ENCODE measurements around the gene AFAP1.

Gene AFAP1

DNA sequence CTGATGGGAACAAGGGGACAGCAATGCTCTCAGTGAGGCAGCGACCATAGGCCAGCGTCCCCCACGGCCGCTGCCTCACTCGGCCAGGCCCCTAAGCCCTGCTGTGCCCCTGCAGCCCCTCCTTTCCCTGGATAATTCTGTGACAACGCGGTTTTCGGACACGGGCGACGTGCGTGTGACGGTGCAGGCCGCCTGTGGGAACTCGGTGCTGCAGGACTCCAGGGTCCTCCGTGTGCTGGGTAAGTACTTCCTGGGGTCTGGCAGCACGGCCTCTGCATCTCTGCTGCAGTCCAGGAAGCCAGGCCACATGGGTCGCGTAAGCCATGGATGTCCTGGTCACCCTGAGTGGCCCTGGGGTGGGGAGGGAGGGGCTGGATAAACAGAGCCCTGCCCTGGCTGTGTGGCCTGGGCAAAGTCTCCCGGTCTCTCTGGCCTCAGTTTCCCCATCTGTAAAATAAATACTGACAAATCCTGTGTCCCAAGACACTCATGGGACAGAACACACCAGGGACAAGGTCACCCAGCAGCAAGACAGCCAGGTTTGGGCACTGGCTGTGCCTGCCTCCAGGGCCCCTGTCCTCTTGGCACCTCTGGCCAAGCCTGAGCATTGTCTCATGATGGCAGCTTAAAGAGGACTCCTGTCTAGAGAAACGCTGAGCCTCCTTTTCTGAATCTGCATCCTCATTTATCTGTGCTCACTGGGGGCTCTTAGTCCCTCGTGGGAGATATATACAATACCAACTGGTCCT is 212.8 kb downstream of the AFAP1 start:
- H3K36me3 ChIP-seq (ENCODE audit: control insufficient read depth, insufficient read depth, low read length), result no peaks in the 10 kb centered on the region
- H3K4me3 ChIP-seq (ENCODE audit: insufficient read depth, low read depth, low read length, poor library complexity, severe bottlenecking), result no peak overlapping the region
- DNase-seq, result no peak
- no peaks in the 10 kb centered on the region for H3K4me1 ChIP-seq (ENCODE audit: control insufficient read depth, insufficient read depth, low read length, poor library complexity, severe bottlenecking)
- H3K27ac ChIP-seq (ENCODE audit: insufficient read depth, low read length, poor library complexity, severe bottlenecking), result no peak overlapping the region
- H3K27me3 ChIP-seq (replicated peaks; ENCODE audit: control insufficient read depth, insufficient read depth, low read length, poor library complexity, severe bottlenecking), result no peaks in the 10 kb centered on the region
- no peaks in the 10 kb centered on the region for H3K9me3 ChIP-seq (ENCODE audit: control insufficient read depth, low read length)

DNA sequence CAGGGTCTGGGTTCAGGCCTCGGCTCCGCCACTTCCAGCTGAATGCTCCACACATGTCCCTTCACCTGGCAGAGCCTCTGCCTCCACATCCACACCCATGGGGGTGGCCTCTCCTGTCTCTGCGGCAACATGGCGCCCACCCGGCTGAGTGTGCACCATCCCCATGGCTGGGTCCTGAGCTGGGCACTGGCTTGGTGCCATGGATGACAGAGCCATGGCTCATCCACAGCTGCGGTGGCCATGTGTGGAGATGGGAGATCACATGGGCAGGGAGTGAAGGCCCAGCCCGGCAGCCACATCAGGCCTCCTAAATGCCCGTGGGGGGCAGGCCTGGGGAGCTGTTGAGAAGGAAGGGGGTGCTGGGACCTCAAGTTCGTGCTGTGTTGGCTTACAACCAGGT is 213.7 kb downstream of the AFAP1 start:
- Histone ChIP-seq H3K27me3 (replicated peaks; ENCODE audit: control insufficient read depth, insufficient read depth, low read length, poor library complexity, severe bottlenecking) (no peaks in the 10 kb centered on the region), H3K4me1 (ENCODE audit: control insufficient read depth, insufficient read depth, low read length, poor library complexity, severe bottlenecking) (no peaks in the 10 kb centered on the region), H3K9me3 (ENCODE audit: control insufficient read depth, low read length) (no peaks in the 10 kb centered on the region), H3K36me3 (ENCODE audit: control insufficient read depth, insufficient read depth, low read length) (no peaks in the 10 kb centered on the region), H3K4me3 (ENCODE audit: insufficient read depth, low read depth, low read length, poor library complexity, severe bottlenecking) (no peak overlapping the region), H3K27ac (ENCODE audit: insufficient read depth, low read length, poor library complexity, severe bottlenecking) (no peak overlapping the region)
- no peak for DNase-seq

DNA sequence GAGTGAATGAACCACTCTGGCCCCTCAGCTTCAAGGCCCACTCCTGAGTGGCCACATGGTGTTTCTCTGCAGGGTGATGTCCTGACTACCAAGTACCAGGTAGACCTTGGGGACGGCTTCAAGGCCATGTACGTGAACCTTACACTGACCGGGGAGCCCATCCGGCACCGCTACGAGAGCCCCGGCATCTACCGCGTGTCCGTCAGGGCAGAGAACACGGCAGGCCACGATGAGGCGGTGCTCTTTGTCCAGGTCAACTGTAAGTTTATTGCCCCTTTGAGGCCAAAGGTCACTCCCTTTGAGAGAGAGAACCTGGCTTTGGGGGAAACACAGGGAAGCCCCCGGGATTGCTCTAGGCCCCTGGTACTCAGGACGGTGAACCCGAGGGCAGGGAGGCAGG is 216.0 kb downstream of the AFAP1 start:
- H3K36me3 ChIP-seq (ENCODE audit: control insufficient read depth, insufficient read depth, low read length), result no peaks in the 10 kb centered on the region
- no peak for DNase-seq
- no peaks in the 10 kb centered on the region for H3K9me3 ChIP-seq (ENCODE audit: control insufficient read depth, low read length)
- H3K27ac ChIP-seq (ENCODE audit: insufficient read depth, low read length, poor library complexity, severe bottlenecking), result no peak overlapping the region
- H3K4me1 ChIP-seq (ENCODE audit: control insufficient read depth, insufficient read depth, low read length, poor library complexity, severe bottlenecking), result no peaks in the 10 kb centered on the region
- no peaks in the 10 kb centered on the region for H3K27me3 ChIP-seq (replicated peaks; ENCODE audit: control insufficient read depth, insufficient read depth, low read length, poor library complexity, severe bottlenecking)
- no peak overlapping the region for H3K4me3 ChIP-seq (ENCODE audit: insufficient read depth, low read depth, low read length, poor library complexity, severe bottlenecking)

DNA sequence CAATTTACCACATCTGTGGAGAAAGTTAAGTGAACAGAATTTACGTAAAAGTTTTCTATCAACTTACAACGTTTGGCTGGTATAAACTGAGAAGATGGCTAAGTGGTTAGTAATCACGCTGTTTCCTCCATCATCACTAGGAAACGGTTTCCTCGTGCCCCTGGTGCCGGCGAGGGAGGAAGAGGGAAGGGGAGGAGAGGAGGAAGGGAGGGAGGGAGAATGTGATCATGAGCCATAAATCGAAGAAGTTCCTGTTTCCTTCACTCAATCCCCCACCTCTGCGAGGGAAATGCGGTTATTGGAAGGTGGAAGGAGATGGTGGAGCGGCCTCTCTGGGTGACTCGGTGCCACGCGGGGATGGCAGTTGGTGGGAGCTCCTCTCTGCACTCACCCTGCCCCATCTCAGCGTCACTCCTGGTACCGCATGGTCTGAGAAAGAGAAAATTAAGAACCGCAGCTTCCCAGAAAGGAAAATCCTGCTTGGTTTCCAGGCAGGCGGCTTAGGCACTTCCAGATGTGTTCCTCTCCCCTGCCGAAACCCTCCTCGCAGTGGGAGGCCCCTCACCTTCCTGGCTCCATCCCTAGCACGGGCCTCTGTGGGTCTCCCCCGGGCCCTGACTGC is 216.8 kb downstream of the AFAP1 start:
- no peak for DNase-seq
- Histone ChIP-seq H3K36me3 (ENCODE audit: control insufficient read depth, insufficient read depth, low read length) (no peaks in the 10 kb centered on the region), H3K9me3 (ENCODE audit: control insufficient read depth, low read length) (no peaks in the 10 kb centered on the region), H3K4me3 (ENCODE audit: insufficient read depth, low read depth, low read length, poor library complexity, severe bottlenecking) (no peak overlapping the region), H3K27ac (ENCODE audit: insufficient read depth, low read length, poor library complexity, severe bottlenecking) (no peak overlapping the region), H3K4me1 (ENCODE audit: control insufficient read depth, insufficient read depth, low read length, poor library complexity, severe bottlenecking) (no peaks in the 10 kb centered on the region), H3K27me3 (replicated peaks; ENCODE audit: control insufficient read depth, insufficient read depth, low read length, poor library complexity, severe bottlenecking) (no peaks in the 10 kb centered on the region)

DNA sequence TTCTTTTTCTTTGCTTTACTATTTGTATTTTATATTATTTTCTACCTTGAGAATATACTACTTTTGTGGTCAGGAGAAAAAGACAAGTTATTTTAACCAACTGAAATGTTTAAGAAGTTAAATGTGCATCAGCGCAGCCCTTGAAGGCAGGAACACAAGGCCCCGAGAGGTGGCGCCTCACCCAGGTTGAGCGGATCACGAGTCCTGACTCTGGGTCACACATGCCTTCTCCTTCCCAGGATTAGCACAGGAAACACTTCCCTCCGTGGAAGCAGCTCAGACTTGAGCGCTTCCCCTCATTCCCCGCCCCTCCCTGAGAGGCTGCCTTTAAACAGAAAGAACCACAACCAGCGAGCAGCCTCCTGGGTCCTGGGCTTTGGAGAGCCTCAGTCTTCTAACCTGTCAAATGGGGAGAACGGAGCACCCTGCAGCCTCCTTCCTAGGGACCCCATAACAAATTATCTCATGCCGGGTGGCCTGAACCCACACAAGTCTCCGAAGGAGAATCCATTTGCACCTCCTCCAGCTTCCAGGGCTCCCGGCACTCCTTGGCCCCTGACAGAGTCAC is 217.6 kb downstream of the AFAP1 start:
- H3K27ac ChIP-seq (ENCODE audit: insufficient read depth, low read length, poor library complexity, severe bottlenecking), result no peak overlapping the region
- no peak for DNase-seq
- no peaks in the 10 kb centered on the region for H3K36me3 ChIP-seq (ENCODE audit: control insufficient read depth, insufficient read depth, low read length)
- H3K27me3 ChIP-seq (replicated peaks; ENCODE audit: control insufficient read depth, insufficient read depth, low read length, poor library complexity, severe bottlenecking), result no peaks in the 10 kb centered on the region
- no peaks in the 10 kb centered on the region for H3K9me3 ChIP-seq (ENCODE audit: control insufficient read depth, low read length)
- H3K4me3 ChIP-seq (ENCODE audit: insufficient read depth, low read depth, low read length, poor library complexity, severe bottlenecking), result no peak overlapping the region
- H3K4me1 ChIP-seq (ENCODE audit: control insufficient read depth, insufficient read depth, low read length, poor library complexity, severe bottlenecking), result no peaks in the 10 kb centered on the region

DNA sequence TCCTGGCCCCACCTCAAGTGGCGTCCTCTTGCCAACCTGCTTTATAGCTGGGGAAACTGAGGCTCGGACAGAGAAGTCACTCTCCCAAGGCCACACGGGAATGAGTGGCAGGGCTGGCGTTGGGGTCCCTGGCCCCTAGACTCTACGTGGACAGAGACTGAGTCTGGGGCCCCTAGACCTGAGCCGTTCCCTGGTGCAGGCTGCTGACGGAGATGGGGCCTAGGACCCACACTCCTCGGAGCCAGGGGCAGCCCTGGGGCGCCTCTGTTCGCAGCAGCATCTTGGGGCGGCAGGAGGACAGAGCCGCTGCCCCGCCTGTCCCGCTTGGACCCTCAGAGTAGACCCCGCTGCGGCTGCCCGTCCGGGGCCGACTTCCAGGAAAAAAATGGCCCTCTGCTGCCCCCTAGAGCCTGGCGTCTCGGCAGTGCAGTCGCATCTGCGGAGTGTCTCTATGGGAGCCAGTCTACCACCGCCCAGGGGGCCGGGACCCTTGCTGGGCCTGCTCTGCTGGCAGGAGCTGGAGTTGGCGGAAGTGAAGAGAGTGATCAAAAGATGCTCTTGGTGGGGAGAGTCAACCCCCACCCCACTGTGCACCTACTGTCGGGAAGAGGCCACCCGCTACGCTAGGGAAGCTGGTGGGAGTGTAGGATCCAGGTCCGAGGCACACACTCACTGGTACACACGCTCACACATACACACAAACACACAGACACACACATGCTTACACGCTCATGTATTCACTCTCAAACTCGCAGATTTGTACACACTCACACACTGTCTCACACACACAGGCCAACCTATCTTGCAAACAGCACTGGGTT is 220.1 kb downstream of the AFAP1 start:
- Histone ChIP-seq H3K9me3 (ENCODE audit: control insufficient read depth, low read length) (no peaks in the 10 kb centered on the region), H3K27ac (ENCODE audit: insufficient read depth, low read length, poor library complexity, severe bottlenecking) (no peak overlapping the region), H3K4me3 (ENCODE audit: insufficient read depth, low read depth, low read length, poor library complexity, severe bottlenecking) (no peak overlapping the region), H3K36me3 (ENCODE audit: control insufficient read depth, insufficient read depth, low read length) (no peaks in the 10 kb centered on the region), H3K27me3 (replicated peaks; ENCODE audit: control insufficient read depth, insufficient read depth, low read length, poor library complexity, severe bottlenecking) (no peaks in the 10 kb centered on the region), H3K4me1 (ENCODE audit: control insufficient read depth, insufficient read depth, low read length, poor library complexity, severe bottlenecking) (no peaks in the 10 kb centered on the region)
- peak in 2 of 3 donors; percentile 14 to 34 for DNase-seq

DNA sequence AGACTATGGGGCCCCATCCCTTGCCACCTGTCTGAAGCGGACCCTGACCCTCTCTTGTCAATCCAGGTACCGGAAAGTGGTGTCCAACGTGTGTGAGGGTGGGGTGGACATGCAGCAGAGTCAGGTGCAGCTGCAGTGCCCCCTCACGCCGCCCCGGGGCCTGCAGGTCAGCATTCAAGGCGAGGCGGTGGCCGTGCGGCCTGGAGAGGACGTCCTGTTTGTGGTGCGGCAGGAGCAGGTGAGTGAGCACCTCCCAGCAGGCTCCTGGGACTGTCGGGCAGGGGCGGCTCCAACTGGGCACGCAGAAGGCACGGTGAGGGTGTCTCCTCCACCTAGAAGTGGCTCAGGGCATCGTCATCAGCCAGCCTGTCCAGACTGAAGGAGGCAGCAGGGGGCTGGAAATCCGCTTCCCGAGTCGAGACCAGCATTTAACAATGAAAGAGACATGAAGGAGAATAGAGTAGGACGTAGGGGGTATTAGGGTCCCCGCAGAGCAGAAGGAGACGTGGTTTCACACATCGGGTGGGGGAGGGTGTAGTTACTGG is 221.6 kb downstream of the AFAP1 start:
- no peaks in the 10 kb centered on the region for H3K27me3 ChIP-seq (replicated peaks; ENCODE audit: control insufficient read depth, insufficient read depth, low read length, poor library complexity, severe bottlenecking)
- no peak for DNase-seq
- no peaks in the 10 kb centered on the region for H3K9me3 ChIP-seq (ENCODE audit: control insufficient read depth, low read length)
- no peak overlapping the region for H3K27ac ChIP-seq (ENCODE audit: insufficient read depth, low read length, poor library complexity, severe bottlenecking)
- H3K4me3 ChIP-seq (ENCODE audit: insufficient read depth, low read depth, low read length, poor library complexity, severe bottlenecking), result no peak overlapping the region
- H3K36me3 ChIP-seq (ENCODE audit: control insufficient read depth, insufficient read depth, low read length), result no peaks in the 10 kb centered on the region
- no peaks in the 10 kb centered on the region for H3K4me1 ChIP-seq (ENCODE audit: control insufficient read depth, insufficient read depth, low read length, poor library complexity, severe bottlenecking)

- Histone ChIP-seq H3K9me3 (ENCODE audit: control insufficient read depth, low read length) (no peaks in the 10 kb centered on the region), H3K27me3 (replicated peaks; ENCODE audit: control insufficient read depth, insufficient read depth, low read length, poor library complexity, severe bottlenecking) (no peaks in the 10 kb centered on the region), H3K4me3 (ENCODE audit: insufficient read depth, low read depth, low read length, poor library complexity, severe bottlenecking) (no peak overlapping the region), H3K4me1 (ENCODE audit: control insufficient read depth, insufficient read depth, low read length, poor library complexity, severe bottlenecking) (no peaks in the 10 kb centered on the region), H3K27ac (ENCODE audit: insufficient read depth, low read length, poor library complexity, severe bottlenecking) (no peak overlapping the region), H3K36me3 (ENCODE audit: control insufficient read depth, insufficient read depth, low read length) (no peaks in the 10 kb centered on the region)
- DNase-seq, result no peak
Measured at GRCh38 chr4:7717161-7717560, 222.5 kb downstream of the AFAP1 start.

DNA sequence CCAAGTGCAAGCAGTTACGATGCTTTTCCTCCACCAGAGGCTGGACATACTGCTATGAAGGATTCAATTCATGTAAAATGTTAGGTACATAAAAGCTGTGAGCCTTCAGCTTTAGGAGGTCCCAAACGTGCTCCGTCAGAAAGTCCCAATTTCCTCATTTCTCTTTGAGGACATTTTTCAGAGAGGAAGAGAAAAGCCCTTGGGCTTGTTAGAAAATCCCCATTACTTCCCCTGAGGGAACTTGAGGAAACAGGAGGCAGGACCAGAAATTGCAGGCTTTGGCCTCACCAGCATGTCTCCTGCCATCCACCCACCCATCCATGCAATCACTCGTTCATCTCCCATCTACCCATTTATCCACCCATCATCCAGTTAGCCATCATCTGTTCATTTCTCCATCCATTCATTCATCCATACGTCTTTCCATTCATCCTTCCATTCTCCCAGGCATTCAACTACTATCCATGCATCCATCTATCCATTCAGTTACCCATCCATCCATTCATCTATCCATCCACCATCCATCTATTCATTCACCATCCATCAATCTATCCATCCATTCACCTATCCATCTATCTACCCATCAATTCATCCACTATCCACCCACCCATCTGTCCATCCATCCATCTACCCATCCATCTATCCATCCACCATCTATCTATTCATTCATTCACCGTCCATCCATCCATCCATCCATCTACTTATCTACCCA is 223.5 kb downstream of the AFAP1 start:
- DNase-seq, result no peak
- Histone ChIP-seq H3K4me3 (ENCODE audit: insufficient read depth, low read depth, low read length, poor library complexity, severe bottlenecking) (no peak overlapping the region), H3K9me3 (ENCODE audit: control insufficient read depth, low read length) (no peaks in the 10 kb centered on the region), H3K27me3 (replicated peaks; ENCODE audit: control insufficient read depth, insufficient read depth, low read length, poor library complexity, severe bottlenecking) (no peaks in the 10 kb centered on the region), H3K36me3 (ENCODE audit: control insufficient read depth, insufficient read depth, low read length) (no peaks in the 10 kb centered on the region), H3K27ac (ENCODE audit: insufficient read depth, low read length, poor library complexity, severe bottlenecking) (no peak overlapping the region), H3K4me1 (ENCODE audit: control insufficient read depth, insufficient read depth, low read length, poor library complexity, severe bottlenecking) (no peaks in the 10 kb centered on the region)
